SU-DHL-6 (cell line): ENCODE data around the gene TLK1.

Source experiments
- H2AFZ ChIP-seq: fragments of 200-600 bp; sonication (generic); 2 replicates; pipeline ENCODE4 v1.6.1; 2014; ENCODE audit warnings: low read depth, mild to moderate bottlenecking, moderate library complexity, mixed read lengths, antibody characterized with exemption, low read length; ENCODE audit not compliant: severe bottlenecking
- H3F3A ChIP-seq: fragments of 200-600 bp; shearing (Covaris generic); 2 replicates; pipeline ENCODE4 v1.6.0; 2016; ENCODE audit warnings: antibody characterized with exemption, mild to moderate bottlenecking; ENCODE audit not compliant: insufficient read depth
- H3K27ac ChIP-seq: fragments of 200-600 bp; sonication (generic); 2 replicates; pipeline ENCODE4 v1.5.1; 2016; ENCODE audit warnings: low read depth, mild to moderate bottlenecking, low read length, moderate library complexity, mixed read lengths
- H3K27me3 ChIP-seq: fragments of 200-600 bp; sonication (generic), shearing (Covaris generic); 2 replicates; pipeline ENCODE4 v1.6.0; 2014; ENCODE audit warnings: mild to moderate bottlenecking, low read length
- H3K36me3 ChIP-seq: fragments of 200-600 bp; sonication (generic); 2 replicates; pipeline ENCODE4 v1.6.1; 2014; ENCODE audit warnings: mild to moderate bottlenecking, low read length, mixed read lengths
- H3K4me2 ChIP-seq: fragments of 300-600, 200-600 bp; shearing (Covaris generic), sonication (generic); 2 replicates; pipeline ENCODE4 v1.6.0; 2014; ENCODE audit warnings: low read length, low read depth, mild to moderate bottlenecking; ENCODE audit not compliant: poor library complexity, severe bottlenecking
- H3K4me3 ChIP-seq: fragments of 200-600 bp; sonication (generic); 2 replicates; pipeline ENCODE4 v1.5.1; 2014; ENCODE audit warnings: antibody characterized with exemption, low read length, mild to moderate bottlenecking, mixed read lengths; ENCODE audit not compliant: insufficient read depth, poor library complexity, severe bottlenecking
- H3K79me2 ChIP-seq: fragments of 200-600 bp; sonication (generic); 2 replicates; pipeline ENCODE4 v1.6.1; 2014; ENCODE audit warnings: mild to moderate bottlenecking, low read length, moderate library complexity; ENCODE audit not compliant: insufficient read depth
- H3K9ac ChIP-seq: fragments of 200-600 bp; sonication (generic); 2 replicates; pipeline ENCODE4 v1.7.0; 2014; ENCODE audit warnings: mild to moderate bottlenecking, low read length
- H3K9me2 ChIP-seq: fragments of 200-600 bp; sonication (generic); replicated peaks from 2 replicates; pipeline ENCODE4 v1.6.1; 2014; ENCODE audit warnings: low read length; ENCODE audit not compliant: insufficient read depth
- H3K9me3 ChIP-seq: fragments of 200-600 bp; sonication (generic); 2 replicates; pipeline ENCODE4 v1.6.1; 2014; ENCODE audit warnings: low read length, mixed read lengths; ENCODE audit not compliant: insufficient read depth
- H4K20me1 ChIP-seq: fragments of 200-600 bp; sonication (generic); 2 replicates; pipeline ENCODE4 v1.6.1; 2014; ENCODE audit warnings: low read depth, mild to moderate bottlenecking, antibody characterized with exemption, low read length, moderate library complexity, mixed read lengths
- CTCF ChIP-seq: fragments of 200-600 bp; sonication (generic); IDR thresholded peaks from one replicate; pipeline ENCODE4 v1.5.1; 2017; ENCODE audit warnings: antibody characterized with exemption, mild to moderate bottlenecking, low read length, moderate library complexity; ENCODE audit not compliant: insufficient read depth, poor library complexity, severe bottlenecking
- EZH2phosphoT487 ChIP-seq: fragments of 200-600 bp; sonication (generic), shearing (Covaris generic); conservative IDR thresholded peaks from 2 replicates; pipeline ENCODE4 v1.6.1; 2018; ENCODE audit warnings: mild to moderate bottlenecking, antibody characterized with exemption, low read length, moderate library complexity, mixed read lengths

TLK1 gene

GRCh38 chr2:170944545-170944944 lies 216.1 kb downstream of the TLK1 start:
- no peak overlapping the region for H3K9ac ChIP-seq
- TF ChIP-seq CTCF = no peak
- TF ChIP-seq EZH2phosphoT487 = no peak
- H2AFZ ChIP-seq = no peak overlapping the region
- H3K4me2 ChIP-seq = no peak overlapping the region
- H3K27me3 ChIP-seq = no peaks in the 10 kb centered on the region
- H3K9me2 ChIP-seq = no peaks in the 10 kb centered on the region
- peaks cover 22% of the 10 kb centered on the region for H4K20me1 ChIP-seq
- H3K4me3 ChIP-seq = no peak overlapping the region
- peaks cover 95% of the 10 kb centered on the region for H3K79me2 ChIP-seq
- H3K27ac ChIP-seq = no peak overlapping the region
- peaks cover 13% of the 10 kb centered on the region for H3K36me3 ChIP-seq
- no peaks in the 10 kb centered on the region for H3K9me3 ChIP-seq
- H3F3A ChIP-seq = peaks cover 6% of the 10 kb centered on the region; the same call in 1 of the 2 replicates

DNA sequence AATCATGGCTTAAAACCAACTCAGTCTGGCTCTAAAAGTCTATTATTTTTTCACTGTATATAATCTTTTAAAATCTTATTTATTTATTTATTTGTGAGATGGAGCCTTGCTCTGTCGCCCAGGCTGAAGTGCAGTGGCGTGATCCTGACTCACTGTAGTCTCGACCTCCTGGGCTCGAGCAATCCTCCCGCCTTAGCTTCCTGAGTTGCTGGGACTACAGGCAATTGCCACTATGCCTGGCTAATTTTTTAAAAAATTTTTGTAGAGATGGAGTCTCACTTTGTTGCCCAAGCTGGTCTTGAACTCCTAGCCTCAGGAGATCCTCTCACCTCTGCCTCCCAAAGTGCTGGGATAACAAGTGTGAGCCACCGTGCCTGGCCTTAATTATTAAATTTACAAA lies 217.1 kb downstream of the TLK1 start:
- Histone ChIP-seq H3K27ac (no peak overlapping the region), H3K79me2 (peaks cover 98% of the 10 kb centered on the region), H3K9ac (no peak overlapping the region), H3K9me2 (no peaks in the 10 kb centered on the region), H4K20me1 (peaks cover 27% of the 10 kb centered on the region), H3K4me2 (no peak overlapping the region), H3F3A (no peaks in the 10 kb centered on the region), H3K9me3 (no peaks in the 10 kb centered on the region), H3K4me3 (no peak overlapping the region), H3K36me3 (peaks cover 4% of the 10 kb centered on the region; the same call in 1 of the 2 replicates), H3K27me3 (no peaks in the 10 kb centered on the region), H2AFZ (no peak overlapping the region)
- TF ChIP-seq EZH2phosphoT487 (no peak), CTCF (no peak)

DNA sequence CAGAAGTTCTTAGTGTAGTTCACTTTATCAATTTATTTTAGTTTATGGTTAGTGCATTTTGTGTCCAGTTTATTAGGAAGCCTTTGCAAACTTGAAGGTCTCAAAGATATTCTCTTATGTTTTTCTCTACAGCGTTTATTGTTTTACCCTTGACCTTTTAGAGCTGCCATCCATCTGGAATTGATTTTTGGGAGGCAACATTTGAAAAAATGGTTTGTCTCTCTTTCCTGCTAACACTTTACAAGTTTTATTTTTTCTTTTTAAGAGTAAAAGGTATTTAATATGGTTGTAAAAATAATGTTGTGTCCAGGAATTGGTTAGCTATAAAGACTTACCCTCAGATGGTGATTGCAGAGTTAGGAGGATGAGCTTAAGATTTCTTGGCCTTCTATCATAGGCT lies 217.7 kb downstream of the TLK1 start:
- Histone ChIP-seq H3K79me2 (peaks cover 100% of the 10 kb centered on the region), H3K9ac (no peak overlapping the region), H3K36me3 (peaks cover 1% of the 10 kb centered on the region; the same call in 1 of the 2 replicates), H3K27ac (no peak overlapping the region), H3K4me3 (no peak overlapping the region), H3K4me2 (no peak overlapping the region), H2AFZ (no peak overlapping the region), H3F3A (peaks cover 1% of the 10 kb centered on the region), H4K20me1 (peaks cover 32% of the 10 kb centered on the region), H3K27me3 (no peaks in the 10 kb centered on the region), H3K9me3 (no peaks in the 10 kb centered on the region), H3K9me2 (no peaks in the 10 kb centered on the region)
- TF ChIP-seq CTCF (no peak), EZH2phosphoT487 (no peak)

DNA sequence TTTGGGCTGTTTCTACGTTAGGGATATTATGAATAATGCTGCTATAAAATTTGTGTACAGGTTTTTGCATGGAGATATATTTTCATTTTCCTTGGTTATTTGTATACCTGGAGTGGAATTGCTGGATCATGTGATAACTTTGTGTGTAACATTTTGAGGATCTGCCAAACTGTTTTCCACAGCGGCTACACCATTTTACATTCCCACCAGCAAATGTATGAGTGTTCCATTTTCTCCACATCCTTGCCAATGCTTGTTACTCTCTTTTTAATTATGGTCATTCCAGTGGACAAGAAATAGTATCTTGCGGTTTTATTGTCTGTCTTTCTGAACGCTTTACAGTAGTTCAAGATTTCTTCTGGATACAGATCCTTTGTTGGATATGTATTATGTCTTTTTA lies 218.1 kb downstream of the TLK1 start:
- Histone ChIP-seq H3K36me3 (peaks cover 5% of the 10 kb centered on the region; the same call in 1 of the 2 replicates), H3K79me2 (peaks cover 100% of the 10 kb centered on the region)

More for the DNA sequence above, 218.1 kb downstream of the TLK1 start:
- Histone ChIP-seq H3F3A (peaks cover 6% of the 10 kb centered on the region), H3K27me3 (no peaks in the 10 kb centered on the region), H4K20me1 (peaks cover 37% of the 10 kb centered on the region), H3K9me3 (no peaks in the 10 kb centered on the region), H2AFZ (no peak overlapping the region), H3K9ac (no peak overlapping the region), H3K9me2 (no peaks in the 10 kb centered on the region), H3K4me3 (no peak overlapping the region), H3K4me2 (no peak overlapping the region), H3K27ac (no peak overlapping the region)
- no peak for TF ChIP-seq CTCF
- TF ChIP-seq EZH2phosphoT487 = no peak
